ENCODE data around the gene TNS4. TPM values are rescaled to one million over a fixed set of nuclear protein-coding genes. Genes with fewer than 3 reads are reported as not detected.
A peak's percentile ranks its signal among the peaks of the same experiment; 100 is the strongest.

TNS4 gene
- total and polyA plus RNA-seq, 9 of the 15 experiments (the other 6 are each of a cell fraction or from before 2014, with no cell fraction given) = 0.04 to 0.73 (median 0.24) TPM; not detected in 1

DNA sequence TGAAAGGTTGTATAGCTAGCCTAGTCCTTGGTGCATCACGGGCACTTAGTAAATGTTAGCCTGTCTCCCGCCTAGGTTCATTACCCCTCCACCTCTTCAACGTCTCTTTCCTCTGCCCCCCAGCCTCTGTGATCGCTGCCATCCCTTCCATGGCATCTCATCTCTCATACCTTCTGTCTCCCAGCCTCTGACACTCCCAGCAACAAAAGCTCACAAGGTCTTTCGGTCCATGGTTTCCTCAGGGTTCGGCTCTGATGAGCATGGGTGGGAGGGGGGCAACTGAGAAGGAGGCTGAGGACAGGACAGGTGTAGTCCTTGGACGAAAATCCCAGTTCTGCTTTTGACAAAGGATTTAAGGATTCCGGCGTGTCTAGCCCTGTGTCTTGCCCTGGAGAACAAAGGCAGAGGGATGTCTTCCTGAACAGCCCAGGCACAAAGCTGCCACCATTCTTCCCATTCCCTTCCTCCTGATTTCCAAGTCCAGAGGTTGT lies 47.1 kb upstream of the TNS4 start:
- ChIA-PET POLR2A (interaction anchor here (1.1 to 1.6 kb wide), 2 partner anchors 13 to 109 kb away, joined by 4 read pairs; no protein-coding TSS in a partner anchor), CTCF (ENCODE audit: low intra/inter-chr PET ratio) (no interaction called here)
- DNase-seq (ENCODE audit: extremely low read depth in 1 of 4, low spot score in 3 of 4) (no peak), ATAC-seq (no peak), FAIRE-seq (peak; percentile 46)
- Histone ChIP-seq H4K20me1 (replicated peaks; ENCODE audit: control insufficient read depth, insufficient read depth, low read length) (no peaks in the 10 kb centered on the region), H3K79me2 (ENCODE audit: control insufficient read depth, insufficient read depth, low read length) (no peaks in the 10 kb centered on the region), H3K4me2 (ENCODE audit: insufficient read depth, low read length) (no peak overlapping the region), H3K4me1 (replicated peaks in 1 of 2; ENCODE audit: control insufficient read depth in 2 of 2, insufficient read depth in 2 of 2, low read length in 2 of 2) (peaks cover 17 to 22% of the 10 kb centered on the region in 2 experiments), H3K4me3 (no peak overlapping the region), H3K27ac (ENCODE audit: extremely low read depth, low read depth, low read length) (no peak overlapping the region), H3K9me1 (ENCODE audit: control insufficient read depth, insufficient read depth, low read length) (no peaks in the 10 kb centered on the region), H3K36me3 (ENCODE audit: control insufficient read depth, insufficient read depth, low read length) (no peaks in the 10 kb centered on the region), H3K9ac (ENCODE audit: insufficient read depth in 1 of 2, low read depth in 2 of 2, low read length in 2 of 2) (no peak overlapping the region; a peak in 1 of 4 replicates), H3K27me3 (ENCODE audit: control insufficient read depth in 2 of 2, insufficient read depth in 2 of 2, low read length in 2 of 2) (no peaks in the 10 kb centered on the region), H3K9me3 (replicated peaks; ENCODE audit: control insufficient read depth, insufficient read depth, low read depth, low read length) (no peaks in the 10 kb centered on the region), H2AFZ (ENCODE audit: low read depth, low read length) (0 out of 2 replicates have a peak overlapping the region, but pooled peaks have one; percentile 30)
- intact Hi-C loops (cut with micrococcal nuclease) = no loop called here
- WGBS (ENCODE audit: insufficient coverage, low coverage, missing lambda C conversion rate) = 68% methylated on average over 9 of the region's 9 CpGs
- BruUV-seq (replicated peaks) = no TSS peak
- in situ Hi-C loops (cut with MboI) = no loop called here
- TF ChIP-seq SPI1 (IDR thresholded peaks at IDR 0.05; ENCODE audit: borderline replicate concordance, low read depth, low read length) = peak; percentile 19; the same call in 1 of the 2 replicates
- TF ChIP-seq ZNF551 (CRISPR knock-in tag; IDR thresholded peaks at IDR 0.05) = no peak
- no peak for TF ChIP-seq HES1 (IDR thresholded peaks at IDR 0.05; ENCODE audit: low read depth)

GRCh38 chr17:40547785-40548478 lies 46.5 kb upstream of the TNS4 start:
- BruUV-seq (replicated peaks) = no TSS peak
- DNase-seq (ENCODE audit: extremely low read depth in 1 of 4, low spot score in 3 of 4) (no peak), ATAC-seq (no peak), FAIRE-seq (no peak)
- Histone ChIP-seq H3K4me2 (ENCODE audit: insufficient read depth, low read length) (no peak overlapping the region), H3K9ac (ENCODE audit: insufficient read depth in 1 of 2, low read depth in 2 of 2, low read length in 2 of 2) (peak overlapping the region in 1 of 2 experiments; percentile 50; a peak in 2 of 4 replicates), H3K36me3 (ENCODE audit: control insufficient read depth, insufficient read depth, low read length) (no peaks in the 10 kb centered on the region), H3K79me2 (ENCODE audit: control insufficient read depth, insufficient read depth, low read length) (no peaks in the 10 kb centered on the region), H3K27ac (ENCODE audit: extremely low read depth, low read depth, low read length) (no peak overlapping the region), H2AFZ (ENCODE audit: low read depth, low read length) (no peak overlapping the region), H3K27me3 (ENCODE audit: control insufficient read depth in 2 of 2, insufficient read depth in 2 of 2, low read length in 2 of 2) (no peaks in the 10 kb centered on the region), H3K4me1 (replicated peaks in 1 of 2; ENCODE audit: control insufficient read depth in 2 of 2, insufficient read depth in 2 of 2, low read length in 2 of 2) (peaks cover 11 to 16% of the 10 kb centered on the region in 2 experiments), H3K9me3 (replicated peaks; ENCODE audit: control insufficient read depth, insufficient read depth, low read depth, low read length) (no peaks in the 10 kb centered on the region), H3K4me3 (no peak overlapping the region), H3K9me1 (ENCODE audit: control insufficient read depth, insufficient read depth, low read length) (no peaks in the 10 kb centered on the region), H4K20me1 (replicated peaks; ENCODE audit: control insufficient read depth, insufficient read depth, low read length) (no peaks in the 10 kb centered on the region)
- in situ Hi-C loops (cut with MboI) (no loop called here), intact Hi-C loops (cut with micrococcal nuclease) (no loop called here)
- ChIA-PET CTCF (ENCODE audit: low intra/inter-chr PET ratio) (no interaction called here), POLR2A (interaction anchor here (0.6 to 1.6 kb wide), 3 partner anchors 9 to 85 kb away, joined by 3 to 4 read pairs (median 4); no protein-coding TSS in a partner anchor)
- 34% methylated on average over 2 of the region's 2 CpGs for WGBS (ENCODE audit: insufficient coverage, low coverage, missing lambda C conversion rate)
- TF ChIP-seq HDAC2 (IDR thresholded peaks at IDR 0.05) = 0 out of 2 replicates have a peak, but pooled peaks have one; percentile 37
- TF ChIP-seq BRD9 (IDR thresholded peaks at IDR 0.05; ENCODE audit: low read depth, partially characterized antibody) = peak; percentile 30
- peak; percentile 75; the same call in 1 of the 2 replicates for TF ChIP-seq SMARCA5 (IDR thresholded peaks at IDR 0.05)
- no peak for TF ChIP-seq CAMTA2 (CRISPR knock-in tag; conservative IDR thresholded peaks at IDR 0.05)
- no peak for TF ChIP-seq FOXJ3 (CRISPR knock-in tag; IDR thresholded peaks at IDR 0.05)
- TF ChIP-seq ZNF668 (CRISPR knock-in tag; IDR thresholded peaks at IDR 0.05) = no peak
- TF ChIP-seq RBM25 (IDR thresholded peaks at IDR 0.05; ENCODE audit: low read depth, low read length, severe bottlenecking) = peak; percentile 98
- TF ChIP-seq BCOR (IDR thresholded peaks at IDR 0.05) = peak; percentile 92
- peak; percentile 82 for TF ChIP-seq ZFP36 (IDR thresholded peaks at IDR 0.05; ENCODE audit: low read depth, low read length, partially characterized antibody)
- TF ChIP-seq ZNF133 (CRISPR knock-in tag; IDR thresholded peaks at IDR 0.05) = no peak
- TF ChIP-seq, protein P1, sequence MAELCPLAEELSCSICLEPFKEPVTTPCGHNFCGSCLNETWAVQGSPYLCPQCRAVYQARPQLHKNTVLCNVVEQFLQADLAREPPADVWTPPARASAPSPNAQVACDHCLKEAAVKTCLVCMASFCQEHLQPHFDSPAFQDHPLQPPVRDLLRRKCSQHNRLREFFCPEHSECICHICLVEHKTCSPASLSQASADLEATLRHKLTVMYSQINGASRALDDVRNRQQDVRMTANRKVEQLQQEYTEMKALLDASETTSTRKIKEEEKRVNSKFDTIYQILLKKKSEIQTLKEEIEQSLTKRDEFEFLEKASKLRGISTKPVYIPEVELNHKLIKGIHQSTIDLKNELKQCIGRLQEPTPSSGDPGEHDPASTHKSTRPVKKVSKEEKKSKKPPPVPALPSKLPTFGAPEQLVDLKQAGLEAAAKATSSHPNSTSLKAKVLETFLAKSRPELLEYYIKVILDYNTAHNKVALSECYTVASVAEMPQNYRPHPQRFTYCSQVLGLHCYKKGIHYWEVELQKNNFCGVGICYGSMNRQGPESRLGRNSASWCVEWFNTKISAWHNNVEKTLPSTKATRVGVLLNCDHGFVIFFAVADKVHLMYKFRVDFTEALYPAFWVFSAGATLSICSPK (IDR thresholded peaks at IDR 0.05; ENCODE audit: borderline replicate concordance) = no peak
- peak; percentile 55 for TF ChIP-seq DACH1 (IDR thresholded peaks at IDR 0.05; ENCODE audit: partially characterized antibody)

All from K562 (cell line).